Fibroblast of villous mesenchyme (primary cell): ENCODE measurements around the gene PCDHGC4. TPM values are rescaled to one million over a fixed set of nuclear protein-coding genes. Genes with fewer than 3 reads are reported as not detected.

Source experiments
- DNase-seq: peaks from one replicate; pipeline ENCODE4 v3.0.0-alpha.2; 2010; ENCODE audit warnings: low read depth
- H3K4me3 ChIP-seq: 2 replicates; pipeline ENCODE4 v1.5.1; 2011; ENCODE audit warnings: low read depth, mild to moderate bottlenecking, low read length
- total RNA-seq: library from RNA; depleted of rRNA; stranded (reverse); fragments of >200 nt; gene quantifications from 2 replicates; pipeline ENCODE4 v1.2.3, GENCODE V29; 2012
- TF ChIP-seq, protein P1 (sequence below): IDR thresholded peaks from 2 replicates; pipeline ENCODE4 v1.5.1; 2012; ENCODE audit warnings: low read depth, mild to moderate bottlenecking, low read length; ENCODE audit not compliant: insufficient read depth

PCDHGC4 gene
- total RNA-seq, 1 donor, result 2.6 TPM

DNA sequence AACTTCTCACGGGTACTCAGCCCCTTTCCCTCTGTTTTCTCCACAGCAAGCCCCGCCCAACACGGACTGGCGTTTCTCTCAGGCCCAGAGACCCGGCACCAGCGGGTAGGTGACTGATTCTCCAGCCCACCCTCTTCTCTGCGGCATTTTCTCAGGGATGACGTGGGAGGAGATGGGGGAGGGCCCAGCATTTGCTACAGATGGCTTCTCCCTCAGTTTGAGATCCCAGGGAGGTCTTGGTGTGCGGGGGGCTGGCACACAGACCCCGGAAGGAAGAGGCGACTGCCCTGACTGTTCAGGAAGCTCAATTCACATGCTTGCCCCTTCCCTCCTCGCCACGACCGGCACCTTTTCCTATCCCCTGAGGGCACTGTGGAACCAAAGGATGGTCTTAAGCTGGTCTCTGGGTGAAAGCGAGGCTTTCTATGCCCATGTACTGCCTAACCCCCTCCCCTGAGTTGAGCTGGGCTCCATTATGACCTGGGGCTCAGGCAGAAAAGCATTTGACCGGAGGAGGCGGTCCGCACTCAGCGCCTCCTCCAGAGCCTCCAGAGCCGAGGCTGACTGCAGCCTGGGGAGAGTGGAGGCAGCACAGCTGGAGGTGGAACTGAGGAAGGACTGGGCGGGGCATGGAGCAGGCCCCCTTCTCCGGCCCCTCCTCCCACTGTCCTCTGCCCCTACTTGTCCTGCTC is 10.1 kb downstream of the PCDHGC4 start:
- no peak overlapping the region for H3K4me3 ChIP-seq
- TF ChIP-seq, protein P1, sequence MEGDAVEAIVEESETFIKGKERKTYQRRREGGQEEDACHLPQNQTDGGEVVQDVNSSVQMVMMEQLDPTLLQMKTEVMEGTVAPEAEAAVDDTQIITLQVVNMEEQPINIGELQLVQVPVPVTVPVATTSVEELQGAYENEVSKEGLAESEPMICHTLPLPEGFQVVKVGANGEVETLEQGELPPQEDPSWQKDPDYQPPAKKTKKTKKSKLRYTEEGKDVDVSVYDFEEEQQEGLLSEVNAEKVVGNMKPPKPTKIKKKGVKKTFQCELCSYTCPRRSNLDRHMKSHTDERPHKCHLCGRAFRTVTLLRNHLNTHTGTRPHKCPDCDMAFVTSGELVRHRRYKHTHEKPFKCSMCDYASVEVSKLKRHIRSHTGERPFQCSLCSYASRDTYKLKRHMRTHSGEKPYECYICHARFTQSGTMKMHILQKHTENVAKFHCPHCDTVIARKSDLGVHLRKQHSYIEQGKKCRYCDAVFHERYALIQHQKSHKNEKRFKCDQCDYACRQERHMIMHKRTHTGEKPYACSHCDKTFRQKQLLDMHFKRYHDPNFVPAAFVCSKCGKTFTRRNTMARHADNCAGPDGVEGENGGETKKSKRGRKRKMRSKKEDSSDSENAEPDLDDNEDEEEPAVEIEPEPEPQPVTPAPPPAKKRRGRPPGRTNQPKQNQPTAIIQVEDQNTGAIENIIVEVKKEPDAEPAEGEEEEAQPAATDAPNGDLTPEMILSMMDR, result no peak
- no peak for DNase-seq

DNA sequence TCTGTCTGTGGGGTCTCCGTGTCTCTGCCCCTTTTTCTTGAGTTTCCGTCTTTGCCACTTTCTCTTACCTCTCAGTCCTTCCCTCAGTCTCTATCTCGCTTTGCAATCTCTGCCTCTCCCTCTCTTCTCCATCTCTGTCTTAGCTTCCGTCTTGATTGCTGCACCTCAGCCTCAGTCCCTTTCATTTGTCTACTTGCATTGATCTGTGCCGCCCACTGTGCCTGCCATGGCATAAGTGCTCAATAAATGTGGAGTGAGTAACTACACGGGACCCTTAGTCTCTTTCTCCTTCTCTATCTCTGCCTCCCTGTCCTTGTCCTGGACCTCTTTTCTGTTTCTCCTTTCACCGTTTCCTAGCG is 10.6 kb downstream of the PCDHGC4 start:
- DNase-seq, result no peak
- H3K4me3 ChIP-seq, result no peak overlapping the region
- TF ChIP-seq, protein P1, result no peak

DNA sequence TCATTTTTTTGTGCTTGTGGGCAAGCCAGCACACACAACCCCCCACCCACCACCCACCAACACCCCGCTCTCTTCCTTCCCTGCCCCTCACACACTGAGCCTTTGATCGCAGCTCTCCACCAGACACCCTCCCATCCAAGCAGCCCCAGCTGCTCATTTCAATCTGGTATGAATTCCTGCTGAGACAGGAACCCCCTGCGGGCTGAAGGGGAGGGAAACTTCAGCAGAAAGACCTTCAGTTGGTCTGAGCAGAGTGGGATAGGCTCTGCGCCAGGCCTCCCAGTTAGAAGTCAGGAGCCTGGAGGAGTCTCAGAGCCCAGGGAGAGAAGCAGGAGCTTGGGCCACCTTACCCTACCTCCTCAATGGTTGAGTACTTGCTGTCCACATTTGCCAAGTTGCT is 11.2 kb downstream of the PCDHGC4 start:
- no peak for DNase-seq
- TF ChIP-seq, protein P1, result no peak
- H3K4me3 ChIP-seq, result no peak overlapping the region

DNA sequence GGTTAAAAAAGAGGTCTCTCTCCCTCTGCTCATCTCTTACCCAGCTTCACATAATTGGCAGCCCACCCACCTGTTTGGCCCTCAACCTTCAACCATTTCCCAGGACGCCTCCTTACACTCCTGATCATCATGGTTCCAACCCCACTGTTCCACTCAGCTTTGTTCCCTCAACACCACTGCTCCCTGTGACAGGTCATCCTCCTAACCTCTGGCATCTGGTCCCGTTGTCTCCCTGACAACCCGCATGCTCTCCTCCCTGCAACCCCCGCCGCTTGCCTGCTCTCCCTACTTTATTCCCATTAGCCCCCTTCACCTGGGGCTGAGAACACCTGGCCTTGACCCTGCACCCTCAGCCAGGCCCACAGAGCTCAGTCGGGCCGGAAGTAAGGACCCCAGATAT is 16.9 kb downstream of the PCDHGC4 start:
- no peak overlapping the region for H3K4me3 ChIP-seq
- TF ChIP-seq, protein P1, result no peak
- no peak for DNase-seq

DNA sequence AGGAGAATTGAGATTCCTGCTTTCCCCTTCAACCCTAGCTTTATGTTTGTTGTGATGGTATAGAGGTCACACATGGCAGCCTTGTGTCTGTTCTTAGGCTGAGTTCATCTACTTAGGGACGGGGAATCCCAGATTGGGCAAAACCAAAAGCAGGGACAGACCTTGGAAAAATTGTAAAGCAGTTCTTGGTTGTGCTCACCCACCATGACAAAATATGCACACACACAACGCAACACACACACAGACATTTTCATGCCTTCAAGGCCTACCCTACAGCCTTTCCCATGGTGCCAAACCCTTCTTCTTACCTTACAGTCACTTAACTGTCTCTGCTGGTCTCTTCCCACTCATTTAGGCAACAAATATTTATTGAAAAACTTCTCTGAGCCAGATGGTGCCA is 18.9 kb downstream of the PCDHGC4 start:
- TF ChIP-seq, protein P1, result no peak
- no peak overlapping the region for H3K4me3 ChIP-seq
- DNase-seq, result no peak

DNA sequence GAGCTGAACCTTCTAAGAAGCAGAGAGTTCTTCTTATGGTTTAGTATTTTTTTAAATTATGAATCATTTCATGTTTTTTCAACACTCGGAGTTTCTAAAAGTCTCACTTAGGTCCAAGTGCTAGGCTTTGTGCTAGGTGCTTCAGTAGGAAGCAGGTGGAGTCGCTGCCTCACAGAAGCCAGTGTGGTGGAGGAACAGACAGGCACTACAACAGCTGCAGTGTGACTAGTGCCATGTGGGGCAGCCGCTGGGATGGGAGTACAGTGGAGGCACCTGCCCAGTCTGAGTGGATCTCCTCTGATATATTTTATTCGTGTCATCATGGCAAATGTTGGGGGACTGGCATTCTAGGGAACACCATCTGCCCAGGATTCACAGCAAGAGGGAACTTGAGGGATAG is 19.4 kb downstream of the PCDHGC4 start:
- TF ChIP-seq, protein P1, result no peak
- H3K4me3 ChIP-seq, result no peak overlapping the region
- DNase-seq, result no peak
